IMR-90 (cell line): Measurements from ENCODE around the gene FAM186B.

Experiments used
- CEBPB ChIP-seq: IDR thresholded peaks from 2 replicates; pipeline ENCODE4 v1.6.1; 2012; ENCODE audit warnings: low read depth, low read length, improper control_type of control experiment
- POLR2A ChIP-seq: IDR thresholded peaks from 2 replicates; pipeline ENCODE4 v1.6.1; 2012; ENCODE audit warnings: mild to moderate bottlenecking, low read depth, low read length
- RAD21 ChIP-seq: IDR thresholded peaks from 2 replicates; pipeline ENCODE4 v1.6.1; 2012; ENCODE audit warnings: low read length, improper control_type of control experiment
- RCOR1 ChIP-seq: IDR thresholded peaks from 2 replicates; pipeline ENCODE4 v1.6.1; 2012; ENCODE audit warnings: mild to moderate bottlenecking, low read length, improper control_type of control experiment; ENCODE audit not compliant: insufficient replicate concordance
- RFX5 ChIP-seq: IDR thresholded peaks from 2 replicates; pipeline ENCODE4 v1.8.0; 2012; ENCODE audit warnings: low read depth, mild to moderate bottlenecking, low read length, moderate library complexity
- TF ChIP-seq, protein P1 (sequence below): conservative IDR thresholded peaks from 2 replicates; pipeline ENCODE4 v1.5.1; 2012; ENCODE audit warnings: mild to moderate bottlenecking, low read depth, low read length, improper control_type of control experiment
- TF ChIP-seq, protein P2 (sequence below): fragments of 150-350 bp; IDR thresholded peaks from 2 replicates; pipeline ENCODE4 v1.6.1; 2017; ENCODE audit warnings: mild to moderate bottlenecking, antibody characterized with exemption, low read length, low read depth

DNA sequence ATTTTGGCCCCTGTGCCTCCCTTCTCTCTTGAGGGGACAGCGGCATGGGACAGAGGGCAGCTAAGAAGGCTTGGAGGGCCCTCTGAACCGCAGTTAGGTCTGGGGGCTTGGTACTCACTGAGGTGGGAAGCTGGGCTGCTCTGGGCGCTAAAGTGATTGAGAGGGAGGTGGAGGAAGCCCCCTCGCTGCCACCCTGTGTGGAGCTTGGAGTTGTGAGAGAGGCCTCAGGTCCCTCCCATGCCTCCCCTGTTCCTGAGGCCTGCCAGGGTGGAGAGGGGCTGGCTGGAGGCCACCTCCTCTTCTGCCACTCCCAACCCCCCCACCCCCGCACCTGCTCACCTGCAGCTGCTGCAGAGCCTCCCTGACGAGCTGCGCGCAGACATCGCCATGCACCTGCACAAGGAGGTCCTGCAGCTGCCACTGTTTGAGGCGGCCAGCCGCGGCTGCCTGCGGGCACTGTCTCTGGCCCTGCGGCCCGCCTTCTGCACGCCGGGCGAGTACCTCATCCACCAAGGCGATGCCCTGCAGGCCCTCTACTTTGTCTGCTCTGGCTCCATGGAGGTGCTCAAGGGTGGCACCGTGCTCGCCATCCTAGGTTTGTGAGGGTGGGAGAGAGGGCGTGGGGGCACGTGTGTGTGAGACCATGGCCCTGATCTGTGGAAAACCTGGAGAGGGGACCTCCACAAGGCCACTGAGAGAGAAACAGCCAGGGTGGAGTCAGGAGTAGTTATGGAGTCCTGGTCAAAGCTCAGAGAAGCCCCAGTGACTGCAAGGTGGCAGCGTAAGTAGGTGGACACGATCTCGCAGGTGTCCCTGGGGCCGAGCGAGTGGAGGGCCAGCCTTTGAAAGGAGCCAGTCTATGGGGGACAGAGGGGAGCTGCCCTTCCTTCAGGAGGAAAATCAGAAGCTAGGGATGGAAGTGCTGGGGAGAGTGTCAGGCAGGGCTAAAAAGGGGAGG, 55.4 kb downstream of the FAM186B start:
- TF ChIP-seq RAD21: no peak
- TF ChIP-seq, protein P1, sequence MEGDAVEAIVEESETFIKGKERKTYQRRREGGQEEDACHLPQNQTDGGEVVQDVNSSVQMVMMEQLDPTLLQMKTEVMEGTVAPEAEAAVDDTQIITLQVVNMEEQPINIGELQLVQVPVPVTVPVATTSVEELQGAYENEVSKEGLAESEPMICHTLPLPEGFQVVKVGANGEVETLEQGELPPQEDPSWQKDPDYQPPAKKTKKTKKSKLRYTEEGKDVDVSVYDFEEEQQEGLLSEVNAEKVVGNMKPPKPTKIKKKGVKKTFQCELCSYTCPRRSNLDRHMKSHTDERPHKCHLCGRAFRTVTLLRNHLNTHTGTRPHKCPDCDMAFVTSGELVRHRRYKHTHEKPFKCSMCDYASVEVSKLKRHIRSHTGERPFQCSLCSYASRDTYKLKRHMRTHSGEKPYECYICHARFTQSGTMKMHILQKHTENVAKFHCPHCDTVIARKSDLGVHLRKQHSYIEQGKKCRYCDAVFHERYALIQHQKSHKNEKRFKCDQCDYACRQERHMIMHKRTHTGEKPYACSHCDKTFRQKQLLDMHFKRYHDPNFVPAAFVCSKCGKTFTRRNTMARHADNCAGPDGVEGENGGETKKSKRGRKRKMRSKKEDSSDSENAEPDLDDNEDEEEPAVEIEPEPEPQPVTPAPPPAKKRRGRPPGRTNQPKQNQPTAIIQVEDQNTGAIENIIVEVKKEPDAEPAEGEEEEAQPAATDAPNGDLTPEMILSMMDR: no peak
- TF ChIP-seq RFX5: no peak
- TF ChIP-seq, protein P2, sequence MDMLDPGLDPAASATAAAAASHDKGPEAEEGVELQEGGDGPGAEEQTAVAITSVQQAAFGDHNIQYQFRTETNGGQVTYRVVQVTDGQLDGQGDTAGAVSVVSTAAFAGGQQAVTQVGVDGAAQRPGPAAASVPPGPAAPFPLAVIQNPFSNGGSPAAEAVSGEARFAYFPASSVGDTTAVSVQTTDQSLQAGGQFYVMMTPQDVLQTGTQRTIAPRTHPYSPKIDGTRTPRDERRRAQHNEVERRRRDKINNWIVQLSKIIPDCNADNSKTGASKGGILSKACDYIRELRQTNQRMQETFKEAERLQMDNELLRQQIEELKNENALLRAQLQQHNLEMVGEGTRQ: no peak
- no peak for TF ChIP-seq RCOR1
- TF ChIP-seq CEBPB: no peak
- TF ChIP-seq POLR2A: no peak
